Endothelial cell of umbilical vein (primary cell): ENCODE results near the gene FMNL2. TPM values are rescaled to one million over a fixed set of nuclear protein-coding genes. Genes with fewer than 3 reads are reported as not detected.
A peak's percentile ranks its signal among the peaks of the same experiment; 100 is the strongest.

Experiments
- BruUV-seq: library from RNA; stranded (reverse); fragments of 400-500 nt; replicated peaks from 2 replicates; lab custom pipeline; 2021; lab: Mats Ljungman, UMichigan
- CTCF ChIA-PET: fragments of 300-600, 350-600 bp; sonication (Branson Sonifier 250); formaldehyde crosslinking; loops from one replicate; lab custom pipeline; 2021; ENCODE audit warnings: antibody characterized with exemption, inconsistent platforms; lab: Charles Lee
- POLR2A ChIA-PET: fragments of 300-600, 350-600 bp; sonication (Branson Sonifier 250); formaldehyde crosslinking; loops from one replicate; lab custom pipeline; 2021; ENCODE audit warnings: antibody characterized with exemption, inconsistent platforms; lab: Charles Lee
- DNase-seq: peaks from one replicate; pipeline ENCODE4 v3.0.0-alpha.2; 2011; ENCODE audit warnings: low read depth, low spot score
- FAIRE-seq: peaks from 2 replicates; lab custom pipeline; 2011; peaks lifted over from hg19 to GRCh38; lab: Jason Lieb, UNC
- H2AFZ ChIP-seq: 2 replicates; pipeline ENCODE4 v1.6.0; 2012; ENCODE audit warnings: low read depth, low read length, control low read depth, inconsistent platforms
- H3K27ac ChIP-seq: 2 replicates; pipeline ENCODE4 v1.5.1; 2011; ENCODE audit warnings: low read depth, mild to moderate bottlenecking, control low read depth, low read length, moderate library complexity; ENCODE audit not compliant: insufficient read depth
- H3K27me3 ChIP-seq, 2 experiments: 2 replicates each; pipeline versions ENCODE4 v1.6.0 to v1.6.1; 2011; ENCODE audit warnings: low read length in 2 of 2, mixed read lengths in 1 of 2; ENCODE audit not compliant: control insufficient read depth in 2 of 2, insufficient read depth in 2 of 2
- H3K36me3 ChIP-seq, 2 experiments: 2 replicates in 1 of 2; 3 replicates in 1 of 2; pipeline ENCODE4 v1.5.1; 2011; ENCODE audit warnings: low read length in 2 of 2, mild to moderate bottlenecking in 1 of 2, moderate library complexity in 1 of 2; ENCODE audit not compliant: control insufficient read depth in 2 of 2, insufficient read depth in 2 of 2; ENCODE audit errors: extremely low read depth in 1 of 2
- H3K4me1 ChIP-seq: 3 replicates; pipeline ENCODE4 v1.5.1; 2011; ENCODE audit warnings: mild to moderate bottlenecking, low read length; ENCODE audit not compliant: control insufficient read depth, insufficient read depth; ENCODE audit errors: extremely low read depth
- H3K4me2 ChIP-seq: 2 replicates; pipeline ENCODE4 v1.6.1; 2011; ENCODE audit warnings: low read length, control low read depth, mixed read lengths; ENCODE audit not compliant: insufficient read depth
- H3K4me3 ChIP-seq, 3 experiments: fragments of 200-600 bp in 1 of 3; sonication (generic), shearing (Covaris generic) in 1 of 3; replicated peaks in 1 of 3; 2 replicates each; pipeline ENCODE4 v1.5.1; 2011 to 2016; ENCODE audit warnings: control low read depth in 3 of 3, low read length in 3 of 3, mild to moderate bottlenecking in 2 of 3, inconsistent platforms in 1 of 3, low read depth in 1 of 3, moderate library complexity in 1 of 3; ENCODE audit not compliant: insufficient read depth in 1 of 3
- H3K79me2 ChIP-seq: 2 replicates; pipeline ENCODE4 v1.6.0; 2012; ENCODE audit warnings: low read length, inconsistent platforms; ENCODE audit not compliant: control insufficient read depth, insufficient read depth
- H3K9ac ChIP-seq: replicated peaks from 2 replicates; pipeline ENCODE3; 2011; ENCODE audit warnings: low read length, control low read depth; ENCODE audit not compliant: insufficient read depth; ENCODE audit errors: extremely low read depth
- H3K9me1 ChIP-seq: replicated peaks from 3 replicates; pipeline ENCODE4 v1.6.0; 2011; ENCODE audit warnings: mild to moderate bottlenecking, low read length; ENCODE audit not compliant: control insufficient read depth, insufficient read depth; ENCODE audit errors: extremely low read depth
- H3K9me3 ChIP-seq: replicated peaks from 2 replicates; pipeline ENCODE4 v1.5.1; 2012; ENCODE audit warnings: low read length, inconsistent platforms; ENCODE audit not compliant: control insufficient read depth, insufficient read depth
- H4K20me1 ChIP-seq: replicated peaks from 2 replicates; pipeline ENCODE3; 2011; ENCODE audit warnings: mild to moderate bottlenecking, low read length; ENCODE audit not compliant: control insufficient read depth, insufficient read depth; ENCODE audit errors: extremely low read depth
- EZH2 ChIP-seq: IDR thresholded peaks from 2 replicates; pipeline ENCODE4 v1.6.1; 2012; ENCODE audit warnings: borderline replicate concordance, low read depth, mild to moderate bottlenecking, moderate library complexity, low read length, inconsistent platforms; ENCODE audit not compliant: severe bottlenecking
- FOS ChIP-seq: IDR thresholded peaks from 2 replicates; pipeline ENCODE4 v1.6.1; 2011; ENCODE audit warnings: mild to moderate bottlenecking, low read length, moderate library complexity, borderline replicate concordance; ENCODE audit not compliant: insufficient read depth
- GATA2 ChIP-seq: IDR thresholded peaks from 2 replicates; pipeline ENCODE4 v1.7.0; 2011; ENCODE audit warnings: low read depth, mild to moderate bottlenecking, moderate library complexity, mixed read lengths, low read length; ENCODE audit not compliant: insufficient read length, insufficient read depth
- JUN ChIP-seq: IDR thresholded peaks from 2 replicates; pipeline ENCODE4 v1.6.1; 2011; ENCODE audit warnings: borderline replicate concordance, low read depth; ENCODE audit not compliant: insufficient read length, insufficient read depth
- MAX ChIP-seq: IDR thresholded peaks from 2 replicates; pipeline ENCODE4 v1.6.1; 2011; ENCODE audit not compliant: insufficient read depth, insufficient read length
- MYC ChIP-seq: IDR thresholded peaks from one replicate; pipeline ENCODE4 v1.6.1; 2011; ENCODE audit warnings: mild to moderate bottlenecking, low read depth, low read length
- POLR2A ChIP-seq: IDR thresholded peaks from 2 replicates; pipeline ENCODE4 v1.6.1; 2012; ENCODE audit warnings: low read depth, mild to moderate bottlenecking, control low read depth, low read length
- POLR2AphosphoS5 ChIP-seq: IDR thresholded peaks from 2 replicates; pipeline ENCODE4 v1.6.1; 2012; ENCODE audit warnings: low read depth, mild to moderate bottlenecking, control low read depth, low read length, moderate library complexity; ENCODE audit not compliant: insufficient read depth
- dilution Hi-C: fragments of 300-500 bp; cut with MboI; formaldehyde crosslinking; loops from one replicate; pipeline ENCODE4 v1.15.0; 2019; ENCODE audit warnings: low sequenced_read_pairs; ENCODE audit not compliant: extremely low pct_ligation_motif_present
- intact Hi-C: fragments of 100-400 bp; cut with micrococcal nuclease; formaldehyde crosslinking; loops from one replicate; pipeline ENCODE4 v1.10.0; 2022
- polyA plus RNA-seq, 4 experiments: library from polyadenylated mRNA; depleted of rRNA in 3 of 4; stranded (reverse) in 3 of 4; unstranded in 1 of 4; fragments of >200 nt; gene quantifications; 2 replicates each; pipeline versions ENCODE4 v1.2.1 to v1.2.3, GENCODE V29; 2011 to 2012; ENCODE audit warnings: missing spikeins in 1 of 4
- total RNA-seq: library from RNA; stranded (reverse); gene quantifications from 2 replicates; pipeline ENCODE4 v1.2.3, GENCODE V29; 2021
- TF ChIP-seq, protein P1 (sequence below), 2 donors: IDR thresholded peaks; 1 replicate in 1 of 2; 2 replicates in 1 of 2; pipeline ENCODE4 v1.5.1; 2011; ENCODE audit warnings: low read length in 2 of 2, mild to moderate bottlenecking in 2 of 2, moderate library complexity in 2 of 2, control low read depth in 1 of 2, inconsistent platforms in 1 of 2, low read depth in 1 of 2; ENCODE audit not compliant: insufficient read depth in 1 of 2; ENCODE audit errors: extremely low read depth in 1 of 2

Gene FMNL2
- total and polyA plus RNA-seq, 2 donors (not counting 3 experiments of a cell fraction or from before 2014, with no cell fraction given) = 8.3 to 28.0 TPM

DNA sequence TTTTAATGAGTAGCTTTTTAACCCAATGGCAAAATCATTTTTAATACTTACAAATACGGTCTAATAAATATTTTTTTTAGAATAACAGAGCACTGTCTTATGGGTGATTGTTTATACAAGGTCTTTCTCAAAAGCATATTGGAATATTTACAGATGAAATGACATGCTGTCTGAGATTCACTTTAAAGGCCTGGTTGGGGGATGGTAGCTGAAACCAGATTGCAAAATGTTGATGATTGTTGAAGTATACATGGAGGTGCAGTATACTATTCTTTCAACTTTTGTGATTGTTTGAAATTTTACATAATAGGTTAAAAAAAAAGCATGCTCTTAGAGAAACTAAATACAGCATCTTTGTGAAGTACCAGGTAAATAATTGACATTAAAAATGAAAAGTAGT, 111.2 kb downstream of the FMNL2 start:
- Histone ChIP-seq H3K9me3 (no peaks in the 10 kb centered on the region), H3K4me1 (peaks cover 22% of the 10 kb centered on the region), H3K27me3 (no peaks in the 10 kb centered on the region), H3K4me2 (peak overlapping the region; percentile 63), H3K79me2 (peaks cover 12% of the 10 kb centered on the region), H2AFZ (no peak overlapping the region), H3K9ac (no peak overlapping the region), H3K27ac (no peak overlapping the region), H3K36me3 (no peaks in the 10 kb centered on the region), H3K4me3 (no peak overlapping the region), H4K20me1 (peaks cover 2% of the 10 kb centered on the region), H3K9me1 (no peaks in the 10 kb centered on the region)
- ChIA-PET POLR2A (no interaction called here), CTCF (interaction anchor here (0.9 to 1.3 kb wide), 10 partner anchors 10 to 108 kb away, joined by 3 to 5 read pairs (median 3); no protein-coding TSS in a partner anchor)
- no TSS peak for BruUV-seq
- TF ChIP-seq MAX = no peak
- TF ChIP-seq GATA2 = no peak
- TF ChIP-seq, protein P1, sequence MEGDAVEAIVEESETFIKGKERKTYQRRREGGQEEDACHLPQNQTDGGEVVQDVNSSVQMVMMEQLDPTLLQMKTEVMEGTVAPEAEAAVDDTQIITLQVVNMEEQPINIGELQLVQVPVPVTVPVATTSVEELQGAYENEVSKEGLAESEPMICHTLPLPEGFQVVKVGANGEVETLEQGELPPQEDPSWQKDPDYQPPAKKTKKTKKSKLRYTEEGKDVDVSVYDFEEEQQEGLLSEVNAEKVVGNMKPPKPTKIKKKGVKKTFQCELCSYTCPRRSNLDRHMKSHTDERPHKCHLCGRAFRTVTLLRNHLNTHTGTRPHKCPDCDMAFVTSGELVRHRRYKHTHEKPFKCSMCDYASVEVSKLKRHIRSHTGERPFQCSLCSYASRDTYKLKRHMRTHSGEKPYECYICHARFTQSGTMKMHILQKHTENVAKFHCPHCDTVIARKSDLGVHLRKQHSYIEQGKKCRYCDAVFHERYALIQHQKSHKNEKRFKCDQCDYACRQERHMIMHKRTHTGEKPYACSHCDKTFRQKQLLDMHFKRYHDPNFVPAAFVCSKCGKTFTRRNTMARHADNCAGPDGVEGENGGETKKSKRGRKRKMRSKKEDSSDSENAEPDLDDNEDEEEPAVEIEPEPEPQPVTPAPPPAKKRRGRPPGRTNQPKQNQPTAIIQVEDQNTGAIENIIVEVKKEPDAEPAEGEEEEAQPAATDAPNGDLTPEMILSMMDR (IDR thresholded peaks at IDR 0.05; ENCODE audit: extremely low read depth in 1 of 2, insufficient read depth in 1 of 2, low read depth in 1 of 2, low read length in 2 of 2) = no peak
- no peak for TF ChIP-seq JUN
- TF ChIP-seq POLR2AphosphoS5 = no peak
- TF ChIP-seq FOS = no peak
- TF ChIP-seq EZH2 = no peak
- TF ChIP-seq POLR2A = no peak
- no peak for TF ChIP-seq MYC
- FAIRE-seq (no peak), DNase-seq (no peak)
- dilution Hi-C loops = no loop called here
- intact Hi-C loops = no loop called here
